HUES64 (cell line): Measurements from ENCODE around the gene MN1.

ENCODE experiments used
- H3K27ac ChIP-seq: 2 replicates; pipeline ENCODE4 v1.7.0; 2013; ENCODE audit warnings: low read depth, low read length, inconsistent platforms
- H3K27me3 ChIP-seq: 2 replicates; pipeline ENCODE4 v1.6.1; 2013; ENCODE audit warnings: mild to moderate bottlenecking, low read length; ENCODE audit not compliant: insufficient read depth
- H3K36me3 ChIP-seq: 2 replicates; pipeline ENCODE4 v1.6.1; 2013; ENCODE audit warnings: mild to moderate bottlenecking, low read length; ENCODE audit not compliant: insufficient read depth
- H3K4me1 ChIP-seq: 2 replicates; pipeline ENCODE4 v1.6.1; 2013; ENCODE audit warnings: mild to moderate bottlenecking, low read length, moderate library complexity; ENCODE audit not compliant: insufficient read depth
- H3K4me3 ChIP-seq: 2 replicates; pipeline ENCODE4 v1.5.1; 2013; ENCODE audit warnings: mild to moderate bottlenecking, low read length, moderate library complexity
- H3K9ac ChIP-seq: 2 replicates; pipeline ENCODE4 v1.6.1; 2013; ENCODE audit warnings: mild to moderate bottlenecking, low read depth, low read length
- H3K9me3 ChIP-seq: 2 replicates; pipeline ENCODE4 v1.6.1; 2013; ENCODE audit warnings: low read depth, low read length; ENCODE audit not compliant: insufficient read depth
- WGBS: fragments of 150-250, 120-280 bp; methylation state at CpG from one replicate; pipeline ENCODE4 v1.1.7; 2013; ENCODE audit warnings: missing lambda C conversion rate; 5-methylcytosine and 5-hydroxymethylcytosine counted together

MN1 gene

DNA sequence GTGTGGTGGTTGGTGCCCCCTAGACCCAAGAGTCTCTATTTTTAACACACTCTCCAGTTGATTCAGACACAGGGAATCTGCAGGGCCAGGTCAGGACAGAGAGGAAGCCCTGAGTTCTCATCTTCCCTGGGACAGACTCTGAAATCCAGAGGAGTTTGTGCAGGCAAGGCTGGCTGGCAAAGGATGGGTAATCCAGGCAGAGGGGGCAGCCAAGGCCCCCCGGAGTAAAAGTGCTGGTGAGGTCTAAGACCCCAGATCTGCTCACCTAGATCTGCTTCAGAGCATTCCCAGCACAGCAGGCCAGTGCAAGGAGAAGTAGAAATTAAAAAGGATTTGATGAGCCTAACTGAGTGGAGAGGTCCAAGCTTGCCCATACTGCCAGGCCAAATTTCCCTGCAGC, 40.6 kb upstream of the MN1 start:
- no peaks in the 10 kb centered on the region; the same call in 1 of the 2 replicates for H3K36me3 ChIP-seq
- H3K27me3 ChIP-seq, result no peaks in the 10 kb centered on the region
- no peak overlapping the region for H3K4me3 ChIP-seq
- H3K9me3 ChIP-seq, result peaks cover 8% of the 10 kb centered on the region; the same call in 1 of the 2 replicates
- no peak overlapping the region for H3K27ac ChIP-seq
- WGBS, result 92% methylated on average over 1 of the region's 1 CpG
- no peak overlapping the region for H3K9ac ChIP-seq
- H3K4me1 ChIP-seq, result peaks cover 18% of the 10 kb centered on the region; the same call in 1 of the 2 replicates

DNA sequence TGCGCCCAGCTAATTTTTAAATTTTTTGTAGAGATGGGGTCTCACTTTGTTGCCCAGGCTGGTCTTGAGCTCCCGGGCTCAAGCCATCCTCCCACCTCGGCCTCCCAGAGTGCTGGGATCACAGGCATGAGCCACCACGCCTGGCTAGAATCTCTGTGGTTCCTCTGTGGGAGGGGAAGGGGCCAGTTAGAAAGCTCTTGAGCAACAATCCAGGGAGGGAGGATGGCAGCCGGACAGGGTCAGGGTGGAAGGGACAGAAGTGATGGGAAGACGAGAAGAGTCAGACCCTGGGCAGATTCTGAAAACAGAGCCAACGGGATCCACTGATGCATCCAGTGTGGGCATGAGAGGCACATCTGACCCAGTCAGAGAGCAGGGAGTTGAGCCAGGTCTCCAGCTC, 38.9 kb upstream of the MN1 start:
- Histone ChIP-seq H3K27ac (no peak overlapping the region), H3K36me3 (no peaks in the 10 kb centered on the region), H3K27me3 (no peaks in the 10 kb centered on the region), H3K9me3 (peaks cover 8% of the 10 kb centered on the region; the same call in 1 of the 2 replicates), H3K4me3 (no peak overlapping the region), H3K4me1 (peaks cover 18% of the 10 kb centered on the region; the same call in 1 of the 2 replicates), H3K9ac (no peak overlapping the region)
- WGBS, result 92% methylated on average over 7 of the region's 7 CpGs

DNA sequence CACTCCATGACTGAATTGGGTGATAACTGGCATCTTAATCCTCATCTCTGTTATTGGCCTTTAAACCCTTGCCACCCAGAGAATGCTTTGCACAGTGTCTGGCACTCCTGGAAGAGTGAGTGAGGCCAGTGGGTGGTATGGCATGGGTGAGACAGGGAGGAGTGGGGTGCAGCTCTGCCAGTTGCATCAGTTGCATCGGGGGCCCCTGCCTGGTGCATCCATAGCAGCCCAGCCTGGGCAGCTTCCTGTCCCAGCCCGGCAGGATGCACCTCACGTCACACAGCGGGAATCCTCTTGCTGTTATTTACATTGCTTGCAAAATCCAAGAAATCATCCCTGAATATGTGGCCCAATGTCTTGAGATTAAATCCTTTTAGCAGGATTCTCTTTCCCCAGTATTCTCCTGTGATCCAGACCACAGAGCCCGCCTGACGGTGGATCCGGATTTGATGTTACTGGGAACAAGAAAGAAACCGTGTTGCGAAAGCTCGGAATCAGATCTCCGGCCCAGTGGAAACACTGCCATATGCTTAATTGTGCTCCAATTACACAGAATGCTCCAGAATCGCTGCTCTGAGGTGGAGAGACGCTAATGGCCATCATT, 37.6 kb upstream of the MN1 start:
- Histone ChIP-seq H3K27ac (no peak overlapping the region), H3K9ac (no peak overlapping the region), H3K27me3 (no peaks in the 10 kb centered on the region), H3K4me1 (peaks cover 8% of the 10 kb centered on the region; the same call in 1 of the 2 replicates), H3K36me3 (no peaks in the 10 kb centered on the region), H3K4me3 (no peak overlapping the region), H3K9me3 (peaks cover 8% of the 10 kb centered on the region; the same call in 1 of the 2 replicates)
- 86% methylated on average over 13 of the region's 13 CpGs for WGBS

DNA sequence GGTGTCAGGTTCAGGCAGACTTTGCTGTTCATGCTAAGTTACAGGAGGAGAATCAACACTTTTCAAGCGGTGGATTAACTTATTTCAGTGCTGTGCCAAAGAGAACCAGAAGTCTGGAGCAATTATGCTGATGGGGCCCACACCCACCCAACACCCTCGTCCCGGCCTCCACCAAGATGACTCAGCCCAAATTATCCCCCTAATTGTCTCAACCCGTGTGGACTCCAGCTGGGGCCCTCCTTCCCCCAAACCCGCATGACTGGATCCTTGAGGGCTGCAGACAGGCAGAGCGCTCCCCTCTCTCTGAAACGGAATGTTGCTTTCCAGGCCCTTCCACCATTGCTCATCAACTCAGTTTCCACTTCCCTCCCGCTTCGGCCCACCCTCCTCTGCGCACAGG, 34.6 kb upstream of the MN1 start:
- H3K36me3 ChIP-seq, result no peaks in the 10 kb centered on the region
- H3K4me3 ChIP-seq, result no peak overlapping the region
- H3K9me3 ChIP-seq, result peaks cover 8% of the 10 kb centered on the region; the same call in 1 of the 2 replicates
- no peak overlapping the region for H3K9ac ChIP-seq
- 64% methylated on average over 10 of the region's 10 CpGs for WGBS
- H3K27ac ChIP-seq, result no peak overlapping the region
- H3K4me1 ChIP-seq, result peaks cover 8% of the 10 kb centered on the region; the same call in 1 of the 2 replicates
- H3K27me3 ChIP-seq, result no peaks in the 10 kb centered on the region

DNA sequence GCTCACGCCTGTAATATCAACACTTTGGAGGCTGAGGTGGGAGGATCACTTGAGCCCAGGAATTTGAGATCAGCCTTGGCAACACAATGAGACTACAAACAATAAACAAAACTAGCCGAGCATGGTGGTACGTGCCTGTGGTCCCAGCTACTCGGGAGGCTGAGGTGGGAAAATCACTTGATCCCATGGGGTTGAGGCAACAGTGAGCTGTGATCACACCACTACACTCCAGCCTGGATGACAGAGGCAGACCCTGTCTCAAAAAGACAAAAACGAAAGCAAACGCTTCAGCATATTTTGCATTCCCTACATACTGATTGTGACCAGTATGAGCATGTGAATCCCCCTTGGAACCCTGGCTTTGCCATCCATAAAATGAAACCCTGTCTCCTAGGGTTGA, 33.9 kb upstream of the MN1 start:
- WGBS, result 70% methylated on average over 6 of the region's 6 CpGs
- no peak overlapping the region for H3K27ac ChIP-seq
- H3K9ac ChIP-seq, result no peak overlapping the region
- H3K27me3 ChIP-seq, result no peaks in the 10 kb centered on the region
- peaks cover 8% of the 10 kb centered on the region; the same call in 1 of the 2 replicates for H3K4me1 ChIP-seq
- H3K4me3 ChIP-seq, result no peak overlapping the region
- H3K9me3 ChIP-seq, result peaks cover 8% of the 10 kb centered on the region; the same call in 1 of the 2 replicates
- H3K36me3 ChIP-seq, result no peaks in the 10 kb centered on the region

DNA sequence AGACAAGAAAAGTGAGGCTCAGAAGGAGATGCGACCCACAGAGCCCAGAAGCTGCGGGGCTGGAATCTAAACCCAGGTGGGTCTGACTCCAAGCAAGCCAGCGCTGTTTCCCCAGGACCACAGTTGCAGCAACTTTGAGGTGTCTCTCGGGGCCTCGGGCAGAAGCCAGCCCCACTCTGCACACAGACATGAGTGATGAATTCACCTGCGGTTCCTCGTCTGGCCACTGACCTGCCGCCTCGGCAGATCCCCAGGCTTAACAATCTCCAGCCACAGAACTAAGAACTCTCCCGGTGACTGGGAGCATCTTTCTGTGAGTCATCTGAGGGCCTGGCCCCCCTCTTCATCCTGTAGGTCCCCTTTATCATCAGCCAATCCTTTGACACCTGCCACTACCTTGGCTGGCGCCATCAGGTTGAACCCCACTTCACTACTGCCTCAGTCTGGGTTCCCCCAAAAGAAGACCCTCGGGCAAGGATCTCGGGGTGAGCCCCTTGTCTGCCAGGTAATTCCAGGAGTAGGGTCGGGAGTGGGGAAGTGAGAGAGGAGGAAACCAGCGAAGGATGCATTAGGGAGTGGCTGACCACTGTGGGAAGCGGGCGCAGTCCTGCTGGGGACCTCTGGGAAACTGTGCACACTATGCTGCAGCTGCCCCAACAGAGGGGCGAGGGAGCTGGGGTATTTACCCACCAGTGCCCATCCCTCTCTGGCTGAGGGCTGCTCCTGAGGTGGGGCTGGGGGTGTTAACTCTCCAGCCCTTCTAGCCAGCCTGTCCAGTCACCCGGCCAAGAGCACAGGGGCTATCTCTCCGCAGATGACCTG, 33.0 kb upstream of the MN1 start:
- 90% methylated on average over 20 of the region's 20 CpGs for WGBS

DNA sequence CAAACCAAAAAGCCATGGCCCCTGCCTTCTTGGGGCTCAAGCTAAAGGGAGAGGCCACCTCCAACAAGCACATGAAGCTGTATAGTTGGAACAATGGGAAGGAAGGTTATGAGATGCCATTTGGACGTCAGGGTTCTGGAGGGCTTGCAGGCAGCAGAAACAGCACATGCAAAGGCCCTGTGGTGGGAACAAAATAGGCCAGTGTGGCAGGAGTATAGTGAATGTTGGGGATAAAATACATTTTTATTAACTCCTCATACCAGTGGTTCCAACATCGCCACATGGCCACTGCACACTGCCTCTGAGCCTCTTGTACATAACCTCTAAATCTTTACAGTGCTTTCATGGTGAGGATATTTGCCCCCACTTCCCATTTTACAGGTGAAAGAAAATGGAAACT, 32.2 kb upstream of the MN1 start:
- 86% methylated on average over 2 of the region's 2 CpGs for WGBS
- no peaks in the 10 kb centered on the region for H3K36me3 ChIP-seq
- peaks cover 8% of the 10 kb centered on the region; the same call in 1 of the 2 replicates for H3K4me1 ChIP-seq
- no peak overlapping the region for H3K4me3 ChIP-seq
- H3K27me3 ChIP-seq, result no peaks in the 10 kb centered on the region
- H3K27ac ChIP-seq, result no peak overlapping the region
- H3K9me3 ChIP-seq, result peaks cover 8% of the 10 kb centered on the region; the same call in 1 of the 2 replicates
- H3K9ac ChIP-seq, result no peak overlapping the region

More for the DNA sequence above, 33.0 kb upstream of the MN1 start:
- Histone ChIP-seq H3K4me1 (peaks cover 8% of the 10 kb centered on the region; the same call in 1 of the 2 replicates), H3K9ac (no peak overlapping the region), H3K36me3 (no peaks in the 10 kb centered on the region), H3K27me3 (no peaks in the 10 kb centered on the region), H3K4me3 (no peak overlapping the region), H3K27ac (no peak overlapping the region), H3K9me3 (peaks cover 8% of the 10 kb centered on the region; the same call in 1 of the 2 replicates)

DNA sequence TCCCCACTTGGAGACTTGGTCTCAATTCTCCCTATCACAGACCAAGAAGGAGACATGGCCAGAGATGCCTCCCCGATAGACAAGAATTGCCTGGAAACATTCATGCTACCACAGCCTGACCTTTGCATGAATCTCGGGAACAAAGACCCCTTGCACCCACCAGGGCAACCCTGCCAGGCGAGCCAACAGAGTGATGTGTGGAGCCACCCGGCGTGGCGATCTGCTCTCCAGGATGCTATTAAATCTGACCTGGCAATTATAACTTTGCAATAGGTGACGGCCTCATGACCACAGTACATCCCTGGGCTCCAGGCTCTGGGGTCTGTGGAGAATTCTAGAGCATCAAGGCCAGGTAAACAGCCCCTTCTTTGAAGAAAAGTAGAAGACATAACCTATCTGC, 31.1 kb upstream of the MN1 start:
- Histone ChIP-seq H3K27me3 (no peaks in the 10 kb centered on the region), H3K27ac (no peak overlapping the region), H3K9me3 (peaks cover 3% of the 10 kb centered on the region; the same call in 1 of the 2 replicates), H3K4me1 (peaks cover 8% of the 10 kb centered on the region; the same call in 1 of the 2 replicates), H3K9ac (no peak overlapping the region), H3K36me3 (no peaks in the 10 kb centered on the region), H3K4me3 (no peak overlapping the region)
- 92% methylated on average over 7 of the region's 7 CpGs for WGBS

DNA sequence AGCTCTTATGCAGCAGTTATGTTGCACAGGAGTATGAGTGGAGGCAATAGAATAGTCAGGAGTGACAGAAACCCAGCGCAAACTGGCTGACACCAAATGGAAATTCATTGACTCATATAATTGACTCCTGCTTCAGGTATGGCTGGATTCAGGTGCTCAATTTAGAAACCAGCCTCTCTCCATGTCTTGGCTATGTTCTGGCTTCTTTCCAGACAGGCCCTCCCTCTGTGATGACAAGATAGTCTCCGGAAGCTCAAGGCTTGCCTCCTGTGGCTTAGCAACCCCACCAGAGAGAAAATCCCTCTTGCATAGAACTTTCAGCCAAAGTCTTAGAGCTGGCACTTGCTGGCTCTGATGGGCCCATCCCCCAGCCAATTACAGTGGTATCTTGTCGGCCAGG, 28.1 kb upstream of the MN1 start:
- WGBS, result 74% methylated on average over 3 of the region's 3 CpGs
- Histone ChIP-seq H3K27me3 (no peaks in the 10 kb centered on the region), H3K36me3 (no peaks in the 10 kb centered on the region), H3K4me3 (no peak overlapping the region), H3K27ac (no peak overlapping the region), H3K9ac (no peak overlapping the region), H3K4me1 (no peaks in the 10 kb centered on the region), H3K9me3 (no peaks in the 10 kb centered on the region)

DNA sequence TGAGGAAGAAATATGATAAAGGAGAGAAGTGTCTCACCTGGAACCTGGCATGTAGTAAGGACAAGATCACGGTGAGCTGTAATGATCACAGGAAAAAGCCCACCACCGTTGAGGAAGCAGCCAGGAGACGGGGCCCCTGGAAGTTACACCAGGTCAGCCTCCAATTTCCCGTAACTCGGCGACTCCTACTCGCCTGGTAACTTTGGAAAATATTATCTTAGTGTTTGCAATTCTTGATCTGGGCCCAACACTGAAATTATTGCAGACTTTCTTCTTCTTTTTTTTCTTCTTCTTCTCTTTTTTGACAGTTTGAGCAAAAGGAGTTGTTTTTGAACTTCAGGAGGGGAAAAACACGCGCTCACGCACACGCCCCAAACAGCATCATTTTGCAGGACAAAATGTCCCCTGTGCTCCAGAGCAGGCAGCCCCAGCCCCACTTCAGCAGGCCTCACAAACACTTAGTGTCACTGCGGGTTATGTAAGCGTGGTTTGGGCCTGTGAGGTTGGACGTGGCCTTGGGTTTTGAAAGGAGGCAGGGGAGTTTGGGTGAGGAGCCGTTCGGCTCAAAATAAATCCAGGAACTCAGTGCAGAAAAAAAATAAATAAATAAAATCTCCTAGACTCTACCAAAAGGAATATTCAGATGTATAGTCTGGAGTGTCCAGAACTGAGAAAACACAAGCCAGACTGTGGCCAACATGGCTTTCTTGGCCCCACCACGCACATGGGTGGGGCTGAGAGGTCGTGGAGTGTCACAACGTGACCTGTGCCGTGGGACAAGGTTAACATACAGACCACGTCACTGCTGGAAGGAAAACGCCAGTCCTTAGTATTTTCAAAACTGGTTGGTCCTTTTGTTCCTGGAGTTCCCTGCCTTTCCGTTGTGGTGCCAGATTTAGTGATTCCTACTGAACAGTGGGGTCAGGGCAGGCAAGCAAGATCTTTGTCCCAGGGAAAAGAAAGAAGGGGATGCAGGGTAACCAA, 26.3 kb upstream of the MN1 start:
- Histone ChIP-seq H3K9ac (no peak overlapping the region), H3K4me1 (no peaks in the 10 kb centered on the region), H3K4me3 (no peak overlapping the region), H3K36me3 (no peaks in the 10 kb centered on the region), H3K27me3 (no peaks in the 10 kb centered on the region), H3K27ac (no peak overlapping the region), H3K9me3 (no peaks in the 10 kb centered on the region)
- WGBS, result 92% methylated on average over 22 of the region's 23 CpGs
